Vagina (tissue), 2 donors: ENCODE measurements around the gene CRELD1. TPM values are rescaled to one million over a fixed set of nuclear protein-coding genes. Genes with fewer than 3 reads are reported as not detected.
A peak's percentile ranks its signal among the peaks of the same experiment; 100 is the strongest.

Experiments used
- DNase-seq, 2 donors: peaks; one replicate each; pipeline ENCODE4 v3.0.0-alpha.2; 2017; ENCODE audit errors: extremely low spot score in 2 of 2
- H3K27ac ChIP-seq: fragments of 200-600 bp; sonication (generic); one replicate; pipeline ENCODE4 v1.5.1; 2019
- H3K27me3 ChIP-seq: fragments of 200-600 bp; sonication (generic); one replicate; pipeline ENCODE4 v1.5.1; 2019
- H3K36me3 ChIP-seq, 2 donors: fragments of 200-600 bp; sonication (generic); one replicate each; pipeline ENCODE4 v1.5.1; 2017 to 2019
- H3K4me1 ChIP-seq: fragments of 200-600 bp; sonication (generic); one replicate; pipeline ENCODE4 v1.5.1; 2019
- H3K4me3 ChIP-seq, 2 donors: fragments of 200-600 bp; sonication (generic); 1 replicate in 1 of 2; 2 replicates in 1 of 2; pipeline ENCODE4 v1.5.1; 2016 to 2019
- H3K9me3 ChIP-seq: fragments of 200-600 bp; sonication (generic); one replicate; pipeline ENCODE4 v1.5.1; 2019
- POLR2A ChIP-seq, 2 donors: fragments of 450-650 bp; IDR thresholded peaks; one replicate each; pipeline ENCODE4 v1.6.1; 2017; ENCODE audit warnings: antibody characterized with exemption in 2 of 2, mild to moderate bottlenecking in 2 of 2, moderate library complexity in 2 of 2
- POLR2AphosphoS5 ChIP-seq, 2 donors: sonication (generic); formaldehyde crosslinking; IDR thresholded peaks; one replicate each; pipeline ENCODE4 v1.9.0; 2017; ENCODE audit warnings: antibody characterized with exemption in 2 of 2, mild to moderate bottlenecking in 2 of 2, low read depth in 1 of 2; ENCODE audit not compliant: insufficient read depth in 1 of 2
- intact Hi-C: fragments of 100-400 bp; cut with DNase I; formaldehyde crosslinking; loops from one replicate; pipeline ENCODE4 v1.15.1; 2023
- total RNA-seq: library from RNA; depleted of rRNA; stranded (reverse); fragments of >200 nt; gene quantifications from one replicate; pipeline ENCODE4 v1.2.3, GENCODE V29; 2016
- TF ChIP-seq, protein P1 (sequence below), 3 experiments: fragments of 450-650 bp in 2 of 3; fragments of 200-600 bp in 1 of 3; sonication (generic) in 1 of 3; IDR thresholded peaks; one replicate each; pipeline ENCODE4 v1.5.1; 2017 to 2019; ENCODE audit warnings: antibody characterized with exemption in 3 of 3, mild to moderate bottlenecking in 2 of 3, moderate library complexity in 2 of 3

The CRELD1 gene
- total RNA-seq, 1 donor from 2014 or later = 27.0 TPM

DNA sequence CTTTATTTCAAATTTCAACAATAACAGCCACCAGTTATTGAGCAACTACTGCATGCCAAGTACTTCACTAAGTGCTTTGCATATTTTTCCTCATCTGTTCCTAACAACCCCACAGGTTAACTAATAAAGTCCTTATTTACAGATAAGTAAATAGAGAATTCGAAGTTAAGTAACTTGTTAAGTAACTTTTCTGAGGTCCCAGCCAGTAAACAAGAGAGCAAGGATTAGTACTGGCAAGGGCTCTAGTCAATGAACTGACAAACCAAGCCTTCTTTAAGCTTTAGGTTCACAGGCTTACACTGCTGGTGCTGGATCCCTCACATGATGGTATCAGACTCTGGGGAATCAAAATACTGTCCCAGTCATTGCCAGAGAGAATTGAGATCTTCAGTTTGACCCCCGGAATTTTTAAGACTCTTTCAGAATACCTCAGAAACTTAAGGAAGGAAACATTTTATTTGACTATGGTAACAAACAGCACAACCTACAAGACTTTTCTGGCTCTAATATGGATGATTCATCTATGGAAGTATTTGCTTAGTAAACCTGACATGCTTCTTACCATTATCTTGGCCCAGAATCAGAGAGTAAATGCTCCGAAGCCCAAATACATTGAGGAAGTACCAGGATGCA lies 36.5 kb downstream of the CRELD1 start:
- TF ChIP-seq POLR2AphosphoS5 (IDR thresholded peaks at IDR 0.05; ENCODE audit: insufficient read depth in 1 of 2, low read depth in 1 of 2) = peak in 1 of 2 donors; percentile 35
- no peak for TF ChIP-seq POLR2A (IDR thresholded peaks at IDR 0.05)
- TF ChIP-seq, protein P1, sequence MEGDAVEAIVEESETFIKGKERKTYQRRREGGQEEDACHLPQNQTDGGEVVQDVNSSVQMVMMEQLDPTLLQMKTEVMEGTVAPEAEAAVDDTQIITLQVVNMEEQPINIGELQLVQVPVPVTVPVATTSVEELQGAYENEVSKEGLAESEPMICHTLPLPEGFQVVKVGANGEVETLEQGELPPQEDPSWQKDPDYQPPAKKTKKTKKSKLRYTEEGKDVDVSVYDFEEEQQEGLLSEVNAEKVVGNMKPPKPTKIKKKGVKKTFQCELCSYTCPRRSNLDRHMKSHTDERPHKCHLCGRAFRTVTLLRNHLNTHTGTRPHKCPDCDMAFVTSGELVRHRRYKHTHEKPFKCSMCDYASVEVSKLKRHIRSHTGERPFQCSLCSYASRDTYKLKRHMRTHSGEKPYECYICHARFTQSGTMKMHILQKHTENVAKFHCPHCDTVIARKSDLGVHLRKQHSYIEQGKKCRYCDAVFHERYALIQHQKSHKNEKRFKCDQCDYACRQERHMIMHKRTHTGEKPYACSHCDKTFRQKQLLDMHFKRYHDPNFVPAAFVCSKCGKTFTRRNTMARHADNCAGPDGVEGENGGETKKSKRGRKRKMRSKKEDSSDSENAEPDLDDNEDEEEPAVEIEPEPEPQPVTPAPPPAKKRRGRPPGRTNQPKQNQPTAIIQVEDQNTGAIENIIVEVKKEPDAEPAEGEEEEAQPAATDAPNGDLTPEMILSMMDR (IDR thresholded peaks at IDR 0.05) = no peak
- Histone ChIP-seq H3K36me3 (peaks cover 0 to 80% of the 10 kb centered on the region in 2 donors), H3K4me3 (no peak overlapping the region), H3K27ac (no peak overlapping the region), H3K9me3 (no peaks in the 10 kb centered on the region), H3K27me3 (no peaks in the 10 kb centered on the region), H3K4me1 (peaks cover 13% of the 10 kb centered on the region)
- DNase-seq = no peak
- intact Hi-C loops = no loop called here

GRCh38 chr3:9976721-9977709 lies 43.4 kb downstream of the CRELD1 start:
- Histone ChIP-seq H3K27me3 (no peaks in the 10 kb centered on the region), H3K36me3 (peaks cover 0 to 41% of the 10 kb centered on the region in 2 donors), H3K9me3 (no peaks in the 10 kb centered on the region), H3K4me1 (peaks cover 27% of the 10 kb centered on the region), H3K4me3 (no peak overlapping the region), H3K27ac (peak overlapping the region; percentile 83)
- intact Hi-C loops = no loop called here
- TF ChIP-seq POLR2A (IDR thresholded peaks at IDR 0.05) = no peak
- TF ChIP-seq POLR2AphosphoS5 (IDR thresholded peaks at IDR 0.05; ENCODE audit: insufficient read depth in 1 of 2, low read depth in 1 of 2) = peak; percentile 42 to 98
- peak in 1 of 2 donors; percentile 97 for DNase-seq

- peaks cover 43% of the 10 kb centered on the region for H3K4me1 ChIP-seq
These were observed 45.2 kb downstream of the CRELD1 start for GRCh38 chr3:9978710-9979305.

DNA sequence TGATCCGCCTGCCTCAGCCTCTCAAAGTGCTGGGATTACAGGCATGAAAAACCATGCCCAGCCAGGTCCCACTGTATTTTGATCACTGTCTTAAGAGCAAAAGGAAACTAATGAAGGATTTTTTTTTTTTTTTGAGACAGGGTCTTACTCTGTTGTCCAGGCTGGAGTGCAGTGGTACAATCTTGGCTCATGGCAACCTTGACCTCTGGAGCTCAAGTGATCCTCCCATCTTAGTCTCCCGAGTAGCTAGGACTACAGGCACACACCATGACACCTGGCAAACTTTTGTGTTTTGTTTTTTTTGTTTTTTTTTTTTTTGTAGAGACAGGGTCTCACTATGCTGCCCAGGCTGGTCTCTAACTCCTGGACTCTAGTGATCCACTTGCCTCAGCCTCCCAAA lies 46.6 kb downstream of the CRELD1 start:
- no peak overlapping the region for H3K4me3 ChIP-seq
- H3K36me3 ChIP-seq = peaks cover 0 to 21% of the 10 kb centered on the region in 2 donors
- no peaks in the 10 kb centered on the region for H3K27me3 ChIP-seq
- H3K4me1 ChIP-seq = peaks cover 56% of the 10 kb centered on the region
- no peak overlapping the region for H3K27ac ChIP-seq
- DNase-seq = peak in 1 of 2 donors; percentile 27
- intact Hi-C loops = no loop called here
- TF ChIP-seq POLR2AphosphoS5 (IDR thresholded peaks at IDR 0.05; ENCODE audit: insufficient read depth in 1 of 2, low read depth in 1 of 2) (no peak), POLR2A (IDR thresholded peaks at IDR 0.05) (no peak)
- TF ChIP-seq, protein P1 (IDR thresholded peaks at IDR 0.05) = no peak
- no peaks in the 10 kb centered on the region for H3K9me3 ChIP-seq

More at GRCh38 chr3:9978710-9979305, 45.2 kb downstream of the CRELD1 start:
- peak in 1 of 2 donors; percentile 47 for DNase-seq
- TF ChIP-seq POLR2A (IDR thresholded peaks at IDR 0.05) (no peak), POLR2AphosphoS5 (IDR thresholded peaks at IDR 0.05; ENCODE audit: insufficient read depth in 1 of 2, low read depth in 1 of 2) (no peak)
- TF ChIP-seq, protein P1 (IDR thresholded peaks at IDR 0.05) = no peak
- H3K4me3 ChIP-seq = no peak overlapping the region
- intact Hi-C loops = no loop called here
- peak overlapping the region; percentile 83 for H3K27ac ChIP-seq
- no peaks in the 10 kb centered on the region for H3K27me3 ChIP-seq
- peaks cover 0 to 29% of the 10 kb centered on the region in 2 donors for H3K36me3 ChIP-seq
- H3K9me3 ChIP-seq = no peaks in the 10 kb centered on the region

GRCh38 chr3:9986230-9986725 lies 52.6 kb downstream of the CRELD1 start:
- Histone ChIP-seq H3K27me3 (no peaks in the 10 kb centered on the region), H3K4me3 (peak overlapping the region; percentile 59 to 80), H3K9me3 (no peaks in the 10 kb centered on the region), H3K4me1 (peaks cover 49% of the 10 kb centered on the region), H3K36me3 (peaks cover 0 to 7% of the 10 kb centered on the region in 2 donors), H3K27ac (peak overlapping the region; percentile 61)
- intact Hi-C loops = no loop called here
- TF ChIP-seq POLR2AphosphoS5 (IDR thresholded peaks at IDR 0.05; ENCODE audit: insufficient read depth in 1 of 2, low read depth in 1 of 2) (no peak), POLR2A (IDR thresholded peaks at IDR 0.05) (no peak)
- TF ChIP-seq, protein P1 (IDR thresholded peaks at IDR 0.05) = no peak
- peak in 1 of 2 donors; percentile 93 for DNase-seq
